ENCODE data around the gene KREMEN2. TPM values are rescaled to one million over a fixed set of nuclear protein-coding genes. Genes with fewer than 3 reads are reported as not detected.
A peak's percentile ranks its signal among the peaks of the same experiment; 100 is the strongest.

KREMEN2 gene
- total and polyA plus RNA-seq, 2 of the 8 experiments (the other 6 are each of a cell fraction or from before 2014, with no cell fraction given): 6.6 to 7.0 TPM

GRCh38 chr16:2986623-2987188 is 22.6 kb downstream of the KREMEN2 start:
- Histone ChIP-seq H3K23me2 (ENCODE audit: low read depth, low read length) (peaks cover 2% of the 10 kb centered on the region; the same call in 1 of the 2 replicates), H3K9ac (replicated peaks in 1 of 4; ENCODE audit: extremely low read depth in 1 of 4, low read depth in 3 of 4, low read length in 3 of 4) (no peak overlapping the region), H3K18ac (ENCODE audit: extremely low read depth, low read length) (no peak overlapping the region), H4K20me1 (replicated peaks in 1 of 2; ENCODE audit: control insufficient read depth in 1 of 2, insufficient read depth in 2 of 2, low read length in 2 of 2) (no peaks in the 10 kb centered on the region), H3K23ac (ENCODE audit: insufficient read length) (no peak overlapping the region), H4K5ac (ENCODE audit: insufficient read length, low read depth, low read length) (no peak overlapping the region), H3K27me3 (replicated peaks in 1 of 4; ENCODE audit: control insufficient read depth in 3 of 4, extremely low read depth in 1 of 4, insufficient read depth in 3 of 4, low read length in 3 of 4) (no peaks in the 10 kb centered on the region; a peak in 1 of 7 replicates), H3K4me1 (replicated peaks in 1 of 4; ENCODE audit: control insufficient read depth in 3 of 4, insufficient read depth in 4 of 4, low read length in 3 of 4) (peaks cover 3 to 32% (median 26%) of the 10 kb centered on the region in 4 experiments), H2AK5ac (ENCODE audit: low read depth, low read length) (peak overlapping the region; percentile 66; the same call in 1 of the 2 replicates), H3K79me1 (ENCODE audit: low read depth, low read length) (no peaks in the 10 kb centered on the region), H2AFZ (ENCODE audit: low read length) (no peak overlapping the region), H3K9me3 (ENCODE audit: insufficient read depth in 2 of 2, low read depth in 1 of 2, low read length in 1 of 2) (no peaks in the 10 kb centered on the region), H3K56ac (replicated peaks; ENCODE audit: insufficient read length, low read depth, low read length) (no peak overlapping the region), H2BK20ac (ENCODE audit: low read length) (peak overlapping the region; percentile 48; the same call in 1 of the 2 replicates), H2BK15ac (ENCODE audit: low read length) (no peak overlapping the region), H4K8ac (ENCODE audit: extremely low read depth, insufficient read depth, low read length) (peak overlapping the region; percentile 3; the same call in 1 of the 2 replicates), H3K4ac (replicated peaks; ENCODE audit: insufficient read length, low read depth, low read length) (peak overlapping the region; percentile 74), H2BK5ac (ENCODE audit: low read depth, low read length) (no peak overlapping the region), H2BK120ac (replicated peaks; ENCODE audit: low read depth, low read length) (no peak overlapping the region), H3K27ac (ENCODE audit: low read depth, low read length) (no peak overlapping the region), H3K36me3 (ENCODE audit: control insufficient read depth in 2 of 4, insufficient read depth in 4 of 4, low read length in 3 of 4) (no peaks in the 10 kb centered on the region), H3K4me2 (ENCODE audit: insufficient read depth in 1 of 2, low read depth in 2 of 2, low read length in 2 of 2) (no peak overlapping the region), H3K14ac (ENCODE audit: insufficient read length) (no peak overlapping the region), H3K4me3 (ENCODE audit: extremely low read depth in 1 of 4, insufficient read depth in 2 of 4, low read depth in 3 of 4, low read length in 4 of 4) (no peak overlapping the region), H4K91ac (replicated peaks; ENCODE audit: insufficient read length, low read length) (no peak overlapping the region), H3K79me2 (ENCODE audit: control insufficient read depth in 1 of 2, insufficient read depth in 2 of 2, low read length in 2 of 2) (no peaks in the 10 kb centered on the region), H2BK12ac (ENCODE audit: low read depth, low read length) (peak overlapping the region; percentile 60; the same call in 1 of the 2 replicates)
- FAIRE-seq (no peak), DNase-seq (ENCODE audit: low read depth in 1 of 2, low spot score in 2 of 2) (no peak)
- POLR2A ChIA-PET (ENCODE audit: partially characterized antibody): interaction anchor here (0.5 to 15.2 kb wide), 6 partner anchors 9 to 37 kb away, joined by 3 to 200 read pairs (median 8); partner anchors contain the start of genes CLDN6, HCFC1R1, THOC6 and TNFRSF12A
- WGBS, 2 experiments (ENCODE audit: extremely low coverage in 1 of 2, insufficient coverage in 1 of 2, insufficient read length in 1 of 2, insufficient replicate concordance in 2 of 2, low coverage in 1 of 2, low lambda C conversion rate in 2 of 2, missing lambda C conversion rate in 1 of 2): 94% methylated on average over 17 of the region's 17 CpGs; no CpG with 5 or more reads in 1 of the 2 experiments
- CTCF ChIA-PET (ENCODE audit: partially characterized antibody): interaction anchor here (1.0 to 2.7 kb wide), 6 partner anchors 17 to 44 kb away, joined by 3 to 11 read pairs (median 4); partner anchors contain the start of genes CLDN9 and PAQR4
- TF ChIP-seq EP300 (IDR thresholded peaks at IDR 0.05; ENCODE audit: borderline replicate concordance in 1 of 2, low read depth in 2 of 2, low read length in 2 of 2) (no peak), BCL11A (IDR thresholded peaks at IDR 0.05; ENCODE audit: low read depth in 2 of 2, low read length in 2 of 2) (no peak), CBX8 (IDR thresholded peaks at IDR 0.05; ENCODE audit: borderline replicate concordance, low read depth, low read length) (no peak), RAD21 (IDR thresholded peaks at IDR 0.05 in 1 of 2, conservative IDR thresholded peaks at IDR 0.05 in 1 of 2; ENCODE audit: low read depth in 2 of 2, low read length in 2 of 2) (no peak), SIRT6 (IDR thresholded peaks at IDR 0.05; ENCODE audit: low read length) (no peak), JUN (IDR thresholded peaks at IDR 0.05; ENCODE audit: low read depth, low read length) (no peak), MAFK (IDR thresholded peaks at IDR 0.05; ENCODE audit: low read depth, low read length) (no peak), PHF8 (conservative IDR thresholded peaks at IDR 0.05; ENCODE audit: low read depth, low read length) (no peak), CBX5 (IDR thresholded peaks at IDR 0.05; ENCODE audit: low read depth, low read length) (no peak), YY1 (IDR thresholded peaks at IDR 0.05; ENCODE audit: low read depth, low read length) (no peak), POLR2AphosphoS5 (IDR thresholded peaks at IDR 0.05; ENCODE audit: low read depth, low read length) (no peak)
- TF ChIP-seq, protein P1, sequence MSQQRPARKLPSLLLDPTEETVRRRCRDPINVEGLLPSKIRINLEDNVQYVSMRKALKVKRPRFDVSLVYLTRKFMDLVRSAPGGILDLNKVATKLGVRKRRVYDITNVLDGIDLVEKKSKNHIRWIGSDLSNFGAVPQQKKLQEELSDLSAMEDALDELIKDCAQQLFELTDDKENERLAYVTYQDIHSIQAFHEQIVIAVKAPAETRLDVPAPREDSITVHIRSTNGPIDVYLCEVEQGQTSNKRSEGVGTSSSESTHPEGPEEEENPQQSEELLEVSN (IDR thresholded peaks at IDR 0.05): no peak
